ENCODE data around the gene BTRC. TPM values are rescaled to one million over a fixed set of nuclear protein-coding genes. Genes with fewer than 3 reads are reported as not detected.

BTRC gene
- total RNA-seq, 3 donors from 2014 or later (not counting 1 experiment from before 2014, with no cell fraction given) = 13.5 to 22.8 (median 15.2) TPM

GRCh38 chr10:101563497-101564040 is 209.6 kb downstream of the BTRC start:
- Histone ChIP-seq H3K27ac (ENCODE audit: low read length) (no peak overlapping the region), H3K4me1 (ENCODE audit: control insufficient read depth, insufficient read depth, low read length) (no peaks in the 10 kb centered on the region), H3K27me3 (ENCODE audit: control insufficient read depth, insufficient read depth, low read length) (peaks cover 24% of the 10 kb centered on the region), H3K4me3 (ENCODE audit: low read length) (no peak overlapping the region), H3K36me3 (ENCODE audit: control insufficient read depth, insufficient read depth, low read length) (no peaks in the 10 kb centered on the region), H3K9me3 (ENCODE audit: control insufficient read depth, insufficient read depth, low read length) (no peaks in the 10 kb centered on the region)
- Mint-ChIP-seq H3K27ac (no peak overlapping the region), H3K27me3 (ENCODE audit: low read depth in 2 of 2) (peaks cover 37 to 38% of the 10 kb centered on the region in 2 donors), H3K4me3 (no peak overlapping the region), H3K4me1 (peaks cover 9 to 25% of the 10 kb centered on the region in 2 donors), H3K36me3 (no peaks in the 10 kb centered on the region), H3K9me3 (no peaks in the 10 kb centered on the region)
- ATAC-seq (no peak), DNase-seq (no peak)
- WGBS (ENCODE audit: insufficient coverage) = 83% methylated on average over 11 of the region's 11 CpGs
- intact Hi-C loops (cut with micrococcal nuclease) = no loop called here
- TF ChIP-seq CTCF (IDR thresholded peaks at IDR 0.05) = no peak

- DNase-seq (no peak), ATAC-seq (no peak)
- H3K9me3 ChIP-seq (ENCODE audit: control insufficient read depth, insufficient read depth, low read length) = no peaks in the 10 kb centered on the region
- intact Hi-C loops (cut with micrococcal nuclease) = no loop called here
- Mint-ChIP-seq H3K4me3 (no peak overlapping the region), H3K27ac (no peak overlapping the region), H3K36me3 (no peaks in the 10 kb centered on the region), H3K27me3 (ENCODE audit: low read depth in 2 of 2) (peaks cover 39 to 44% of the 10 kb centered on the region in 2 donors), H3K9me3 (no peaks in the 10 kb centered on the region), H3K4me1 (peaks cover 6 to 20% of the 10 kb centered on the region in 2 donors)
- H3K27ac ChIP-seq (ENCODE audit: low read length) = no peak overlapping the region
- WGBS (ENCODE audit: insufficient coverage) = 93% methylated on average over 12 of the region's 15 CpGs
- H3K4me3 ChIP-seq (ENCODE audit: low read length) = no peak overlapping the region
- H3K4me1 ChIP-seq (ENCODE audit: control insufficient read depth, insufficient read depth, low read length) = peaks cover 3% of the 10 kb centered on the region
- H3K36me3 ChIP-seq (ENCODE audit: control insufficient read depth, insufficient read depth, low read length) = no peaks in the 10 kb centered on the region
- peaks cover 29% of the 10 kb centered on the region for H3K27me3 ChIP-seq (ENCODE audit: control insufficient read depth, insufficient read depth, low read length)
- no peak for TF ChIP-seq CTCF (IDR thresholded peaks at IDR 0.05)
Observed at GRCh38 chr10:101564490-101564991, 210.6 kb downstream of the BTRC start.

- Histone ChIP-seq H3K36me3 (ENCODE audit: control insufficient read depth, insufficient read depth, low read length) (no peaks in the 10 kb centered on the region), H3K27ac (ENCODE audit: low read length) (no peak overlapping the region), H3K4me3 (ENCODE audit: low read length) (no peak overlapping the region), H3K27me3 (ENCODE audit: control insufficient read depth, insufficient read depth, low read length) (peaks cover 35% of the 10 kb centered on the region), H3K4me1 (ENCODE audit: control insufficient read depth, insufficient read depth, low read length) (peaks cover 12% of the 10 kb centered on the region), H3K9me3 (ENCODE audit: control insufficient read depth, insufficient read depth, low read length) (no peaks in the 10 kb centered on the region)
- Mint-ChIP-seq H3K4me1 (peaks cover 6 to 22% of the 10 kb centered on the region in 2 donors), H3K9me3 (no peaks in the 10 kb centered on the region), H3K27ac (no peak overlapping the region), H3K4me3 (no peak overlapping the region), H3K36me3 (no peaks in the 10 kb centered on the region), H3K27me3 (ENCODE audit: low read depth in 2 of 2) (peaks cover 39 to 48% of the 10 kb centered on the region in 2 donors)
- ATAC-seq (no peak), DNase-seq (no peak)
- 85% methylated on average over 5 of the region's 5 CpGs for WGBS (ENCODE audit: insufficient coverage)
- no peak for TF ChIP-seq CTCF (IDR thresholded peaks at IDR 0.05)
- intact Hi-C loops (cut with micrococcal nuclease) = no loop called here
Observed at GRCh38 chr10:101565370-101565900, 211.5 kb downstream of the BTRC start.

Measured in natural killer cell (primary cell).